K562 (cell line): ENCODE measurements around the gene C11orf86. TPM values are rescaled to one million over a fixed set of nuclear protein-coding genes. Genes with fewer than 3 reads are reported as not detected.

Experiments
- GMEB1 ChIP-seq: fragments of 250-450 bp; sonication (Bioruptor Pico); IDR thresholded peaks from 2 replicates; pipeline ENCODE4 v1.4.0; 2020; ENCODE audit warnings: mild to moderate bottlenecking
- HDAC1 ChIP-seq, 2 experiments: fragments of 450-650 bp; IDR thresholded peaks; 2 replicates each; pipeline ENCODE4 v1.6.1; 2016 to 2017; ENCODE audit warnings: inconsistent platforms in 1 of 2, mild to moderate bottlenecking in 1 of 2, moderate library complexity in 1 of 2
- HDGF ChIP-seq: fragments of 450-650 bp; IDR thresholded peaks from 2 replicates; pipeline ENCODE4 v1.6.1; 2016
- HMG20A ChIP-seq: fragments of 450-650 bp; formaldehyde crosslinking; conservative IDR thresholded peaks from 2 replicates; pipeline ENCODE4 v1.4.0; 2020; ENCODE audit warnings: mild to moderate bottlenecking, mixed read lengths
- HMG20B ChIP-seq: fragments of 250-450 bp; sonication (Bioruptor Pico); IDR thresholded peaks from 2 replicates; pipeline ENCODE4 v1.5.0; 2021; ENCODE audit warnings: mild to moderate bottlenecking
- MAZ ChIP-seq, 2 experiments: fragments of 450-650 bp in 1 of 2; sonication (generic) in 1 of 2; formaldehyde crosslinking; IDR thresholded peaks in 1 of 2; conservative IDR thresholded peaks in 1 of 2; 2 replicates each; pipeline versions ENCODE4 v1.4.0 to v1.5.0; 2020; ENCODE audit warnings: mild to moderate bottlenecking in 1 of 2, missing genetic modification reagents in 1 of 2
- MITF ChIP-seq: IDR thresholded peaks from 2 replicates; pipeline ENCODE4 v1.6.1; 2014; ENCODE audit warnings: antibody characterized with exemption
- OTX1 ChIP-seq: fragments of 450-650 bp; formaldehyde crosslinking; IDR thresholded peaks from 2 replicates; pipeline ENCODE4 v1.4.0; 2022; ENCODE audit warnings: mild to moderate bottlenecking
- PHB ChIP-seq: fragments of 250-450 bp; sonication (Bioruptor Pico); IDR thresholded peaks from 2 replicates; pipeline ENCODE4 v1.5.0; 2021
- RBFOX2 ChIP-seq: fragments of 200-400 bp; formaldehyde crosslinking; IDR thresholded peaks from 2 replicates; pipeline ENCODE4 v1.6.1; 2017; ENCODE audit warnings: low read depth, mild to moderate bottlenecking, low read length, moderate library complexity
- TGIF2 ChIP-seq: sonication (generic); formaldehyde crosslinking; IDR thresholded peaks from 2 replicates; pipeline ENCODE4 v1.8.1; 2022; ENCODE audit warnings: mild to moderate bottlenecking, missing genetic modification reagents, moderate library complexity
- TRIM25 ChIP-seq: fragments of 450-650 bp; IDR thresholded peaks from 2 replicates; pipeline ENCODE4 v1.7.0; 2016; ENCODE audit warnings: borderline replicate concordance
- TRIM28 ChIP-seq: fragments of 450-650 bp; IDR thresholded peaks from 2 replicates; pipeline ENCODE4 v1.6.1; 2017
- TSC22D4 ChIP-seq: fragments of 450-650 bp; IDR thresholded peaks from 2 replicates; pipeline ENCODE4 v1.6.1; 2016; ENCODE audit warnings: missing genetic modification characterization, missing biosample characterization, control low read depth
- VEZF1 ChIP-seq: fragments of 200-800 bp; sonication (Bioruptor generic); IDR thresholded peaks from 2 replicates; pipeline ENCODE4 v1.6.1; 2017; ENCODE audit warnings: missing genetic modification characterization, missing compliant biosample characterization
- ZBTB2 ChIP-seq: fragments of 450-650 bp; IDR thresholded peaks from 2 replicates; pipeline ENCODE4 v1.6.1; 2016; ENCODE audit warnings: antibody characterized with exemption
- ZBTB7A ChIP-seq: IDR thresholded peaks from 2 replicates; pipeline ENCODE4 v1.6.1; 2011; ENCODE audit warnings: low read depth, mild to moderate bottlenecking, low read length, moderate library complexity, borderline replicate concordance; ENCODE audit not compliant: control insufficient read depth
- ZFP36 ChIP-seq: fragments of 150-350 bp; IDR thresholded peaks from 2 replicates; pipeline ENCODE4 v1.6.1; 2018; ENCODE audit warnings: low read length, low read depth; ENCODE audit not compliant: partially characterized antibody
- ZNF3 ChIP-seq: fragments of 250-450 bp; sonication (Bioruptor Pico); IDR thresholded peaks from 2 replicates; pipeline ENCODE4 v1.5.0; 2021; ENCODE audit warnings: mild to moderate bottlenecking, moderate library complexity
- ZNF398 ChIP-seq: fragments of 250-450 bp; sonication (Bioruptor Pico); IDR thresholded peaks from 2 replicates; pipeline ENCODE4 v1.8.0; 2021; ENCODE audit warnings: moderate library complexity, mild to moderate bottlenecking, inconsistent platforms
- ZNF75A ChIP-seq: fragments of 450-650 bp; formaldehyde crosslinking; IDR thresholded peaks from 2 replicates; pipeline ENCODE4 v1.4.0; 2020; ENCODE audit warnings: mild to moderate bottlenecking
- polyA plus RNA-seq, 8 experiments: library from polyadenylated mRNA; depleted of rRNA in 4 of 8; stranded (reverse) in 5 of 8; unstranded in 3 of 8; fragments of >200 nt; fragmentation: Nextera tagmentation in 2 of 8; fragmentation: Illumina TruSeq in 1 of 8; extraction: Ambion mirVana in 2 of 8; extraction: Trizol in 1 of 8; gene quantifications; 2 replicates each; pipeline versions ENCODE4 v1.2.1 to v1.2.3, GENCODE V29; 2011 to 2014; ENCODE audit warnings: inconsistent platforms in 1 of 8, missing spikeins in 1 of 8
- total RNA-seq, 7 experiments: library from RNA; depleted of rRNA in 6 of 7; stranded (reverse); fragments of >200 nt in 6 of 7; fragmentation: Illumina TruSeq in 2 of 7; extraction: Trizol in 2 of 7; gene quantifications; 2 replicates each; pipeline versions ENCODE4 v1.2.1 to v1.2.3, GENCODE V29; 2011 to 2021; ENCODE audit warnings: low replicate concordance in 1 of 7

Gene C11orf86
- total and polyA plus RNA-seq, 9 of the 15 experiments (the other 6 are each of a cell fraction or from before 2014, with no cell fraction given) = not detected

- TF ChIP-seq VEZF1 (CRISPR knock-in tag) (peak; percentile 74; the same call in 1 of the 2 replicates), ZNF75A (no peak), OTX1 (no peak), TRIM28 (no peak), ZBTB7A (peak; percentile 90), ZFP36 (no peak), MAZ (CRISPR knock-in tag; conservative IDR thresholded peaks at IDR 0.05 in 1 of 2, IDR thresholded peaks at IDR 0.05 in 1 of 2) (no peak), HMG20A (CRISPR knock-in tag) (no peak), PHB (CRISPR knock-in tag) (no peak), ZNF3 (no peak), HMG20B (CRISPR knock-in tag) (no peak), TGIF2 (no peak), RBFOX2 (no peak), MITF (no peak), GMEB1 (CRISPR knock-in tag) (peak; percentile 86; the same call in 1 of the 2 replicates), TRIM25 (no peak), ZBTB2 (no peak), TSC22D4 (tag) (no peak), HDGF (no peak), ZNF398 (CRISPR knock-in tag) (no peak), HDAC1 (IDR thresholded peaks at IDR 0.05) (0 out of 4 replicates have a peak, but pooled peaks of 1 of the 2 experiments have one; percentile 13)
Measured at GRCh38 chr11:66957971-66958231, 17.2 kb upstream of the C11orf86 start (continued).
